Forelimb muscle (tissue), 1 donor: ENCODE measurements around the gene TRIM71. TPM values are rescaled to one million over a fixed set of nuclear protein-coding genes. Genes with fewer than 3 reads are reported as not detected.
"Not testable (repeated sequence)": the region's sequence is repeated elsewhere in the genome, so short reads cannot be mapped to it uniquely, and the experiment has no call there.

Experiments used
- DNase-seq: peaks from one replicate; pipeline ENCODE4 v3.0.0-alpha.2; 2013; ENCODE audit warnings: low read depth
- polyA plus RNA-seq: library from polyadenylated mRNA; unstranded; fragments of 120-200 nt; gene quantifications from one replicate; pipeline ENCODE4 v1.2.1, GENCODE V29; 2013; ENCODE audit not compliant: insufficient read length

Gene TRIM71
- polyA plus RNA-seq, 1 donor = 0.15 TPM

- DNase-seq = no peak
Observed at GRCh38 chr3:32890420-32891276, 72.9 kb downstream of the TRIM71 start.

GRCh38 chr3:32891365-32891764 is 73.6 kb downstream of the TRIM71 start:
- no peak for DNase-seq

- DNase-seq = no peak
Observed at GRCh38 chr3:32892625-32893598, 75.1 kb downstream of the TRIM71 start.

GRCh38 chr3:32894977-32895376 is 77.2 kb downstream of the TRIM71 start:
- DNase-seq = no peak

- DNase-seq = no peak
Observed at GRCh38 chr3:32895701-32896100, 77.9 kb downstream of the TRIM71 start.

GRCh38 chr3:32896143-32896542 is 78.3 kb downstream of the TRIM71 start:
- DNase-seq = no peak

GRCh38 chr3:32897001-32897601 is 79.3 kb downstream of the TRIM71 start:
- no peak for DNase-seq

GRCh38 chr3:32897981-32898623 is 80.3 kb downstream of the TRIM71 start:
- DNase-seq = no peak

- no peak for DNase-seq
Observed at GRCh38 chr3:32899265-32899664, 81.5 kb downstream of the TRIM71 start.

GRCh38 chr3:32901005-32901932 is 83.5 kb downstream of the TRIM71 start:
- no peak for DNase-seq

GRCh38 chr3:32902887-32903371 is 85.1 kb downstream of the TRIM71 start:
- not testable (repeated sequence) for DNase-seq

GRCh38 chr3:32903953-32904352 is 86.2 kb downstream of the TRIM71 start:
- no peak for DNase-seq

GRCh38 chr3:32909999-32910398 is 92.2 kb downstream of the TRIM71 start:
- DNase-seq = no peak

GRCh38 chr3:32910954-32911353 is 93.2 kb downstream of the TRIM71 start:
- DNase-seq = no peak

GRCh38 chr3:32912046-32912445 is 94.2 kb downstream of the TRIM71 start:
- DNase-seq = no peak

- DNase-seq = no peak
Observed at GRCh38 chr3:32913790-32914446, 96.1 kb downstream of the TRIM71 start.

- no peak for DNase-seq
Observed at GRCh38 chr3:32919920-32920319, 102.1 kb downstream of the TRIM71 start.

GRCh38 chr3:32922078-32922477 is 104.3 kb downstream of the TRIM71 start:
- DNase-seq = no peak

- no peak for DNase-seq
Observed at GRCh38 chr3:32930161-32930560, 112.4 kb downstream of the TRIM71 start.

- DNase-seq = not testable (repeated sequence)
Observed at GRCh38 chr3:32931273-32931672, 113.5 kb downstream of the TRIM71 start.
